GM18502 (cell line): ENCODE data around the gene SWSAP1.
"Not testable (repeated sequence)": the region's sequence is repeated elsewhere in the genome, so short reads cannot be mapped to it uniquely, and the experiment has no call there.

Experiments used
- ATAC-seq: cut with Tn5 transposase; IDR thresholded peaks from one replicate; pipeline ENCODE4 v1.9.1; 2021; ENCODE audit warnings: mild to moderate bottlenecking; ENCODE audit not compliant: unreplicated experiment, poor library complexity

SWSAP1 gene, protein sequence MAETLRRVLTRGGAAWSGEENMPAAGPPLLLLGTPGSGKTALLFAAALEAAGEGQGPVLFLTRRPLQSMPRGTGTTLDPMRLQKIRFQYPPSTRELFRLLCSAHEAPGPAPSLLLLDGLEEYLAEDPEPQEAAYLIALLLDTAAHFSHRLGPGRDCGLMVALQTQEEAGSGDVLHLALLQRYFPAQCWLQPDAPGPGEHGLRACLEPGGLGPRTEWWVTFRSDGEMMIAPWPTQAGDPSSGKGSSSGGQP

DNA sequence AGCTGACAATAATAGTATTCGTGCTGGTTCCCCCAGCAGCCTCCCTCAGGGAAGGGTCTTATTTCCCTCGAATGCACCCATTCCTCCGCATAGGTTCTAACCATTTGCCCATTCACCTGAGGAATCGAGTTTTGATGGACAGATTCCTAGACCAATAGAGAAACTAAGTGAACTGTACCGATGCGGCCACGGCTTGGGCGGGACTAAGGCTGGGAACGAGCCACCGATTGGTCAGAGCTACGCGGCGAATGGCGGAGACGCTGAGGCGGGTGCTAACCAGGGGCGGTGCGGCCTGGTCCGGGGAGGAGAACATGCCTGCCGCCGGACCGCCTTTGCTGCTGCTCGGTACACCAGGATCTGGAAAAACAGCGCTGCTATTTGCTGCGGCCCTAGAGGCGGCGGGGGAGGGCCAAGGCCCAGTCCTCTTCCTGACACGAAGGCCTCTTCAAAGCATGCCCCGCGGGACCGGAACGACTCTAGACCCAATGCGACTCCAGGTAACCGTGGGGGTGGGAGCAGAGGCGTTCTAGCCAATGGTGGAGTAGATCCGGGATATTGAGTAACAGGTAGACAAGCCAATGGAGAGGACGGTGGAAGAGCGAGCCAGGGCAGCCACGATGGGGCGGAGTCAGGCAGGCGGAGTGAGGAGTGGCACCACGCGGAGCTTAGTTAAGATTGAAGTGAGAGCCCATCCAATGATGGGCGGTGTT, at the start of gene SWSAP1:
SWSAP1 (plus strand) TSS at position 234 of the 710 bp plus-strand sequence; CDS start at position 249, 15 bp downstream.
- peak; percentile 85 for ATAC-seq

DNA sequence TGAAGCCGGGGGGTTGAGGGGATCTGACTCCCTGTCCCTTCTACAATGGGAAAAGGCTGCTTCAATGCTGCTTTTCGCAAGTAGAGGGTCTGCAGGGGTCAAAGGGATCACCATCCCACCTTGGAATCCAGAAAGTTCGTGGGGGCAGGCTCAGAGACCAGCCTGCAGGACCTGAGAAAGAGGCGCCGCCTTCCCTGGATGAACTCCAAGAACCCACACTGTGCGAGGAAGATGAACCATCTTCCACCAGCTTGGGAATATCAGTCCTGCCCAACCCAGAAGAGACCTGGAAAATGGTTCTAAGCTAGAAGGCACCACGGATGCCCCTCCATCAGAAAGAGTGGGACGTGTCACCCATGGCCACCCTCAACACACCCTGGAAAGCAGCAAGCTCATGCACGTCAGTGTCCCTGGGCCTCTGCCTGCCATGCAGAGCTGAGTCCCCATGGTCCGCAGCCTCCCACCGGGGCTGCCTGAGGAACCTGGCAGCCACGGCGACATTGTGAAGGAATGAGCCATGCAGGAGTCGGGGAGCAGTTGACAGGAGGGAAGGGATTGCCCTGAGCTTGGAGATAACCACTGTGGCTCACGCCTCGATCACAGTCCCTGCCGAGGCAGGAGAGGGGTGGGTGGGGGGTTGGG, 49.6 kb upstream of the SWSAP1 start:
- no peak for ATAC-seq

DNA sequence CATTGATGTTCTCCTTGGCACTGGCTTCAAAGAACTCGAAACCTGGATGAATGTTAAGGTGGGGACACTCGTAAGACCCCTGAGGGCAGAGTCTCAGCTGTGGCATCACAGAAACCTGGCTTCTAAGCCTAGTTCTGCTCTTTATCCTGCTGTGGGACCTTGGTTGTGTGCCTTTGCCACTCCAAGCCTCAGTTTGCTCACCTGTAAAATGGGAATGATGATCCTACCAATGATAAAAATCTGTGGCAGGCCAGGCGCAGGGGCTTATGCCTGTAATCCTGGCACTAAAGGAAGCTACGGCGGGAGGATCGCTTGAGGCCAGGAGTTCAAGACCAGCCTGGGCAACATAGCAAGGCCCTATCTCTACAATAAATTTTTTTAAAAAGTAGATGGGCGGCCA, 48.9 kb upstream of the SWSAP1 start:
- no peak for ATAC-seq

DNA sequence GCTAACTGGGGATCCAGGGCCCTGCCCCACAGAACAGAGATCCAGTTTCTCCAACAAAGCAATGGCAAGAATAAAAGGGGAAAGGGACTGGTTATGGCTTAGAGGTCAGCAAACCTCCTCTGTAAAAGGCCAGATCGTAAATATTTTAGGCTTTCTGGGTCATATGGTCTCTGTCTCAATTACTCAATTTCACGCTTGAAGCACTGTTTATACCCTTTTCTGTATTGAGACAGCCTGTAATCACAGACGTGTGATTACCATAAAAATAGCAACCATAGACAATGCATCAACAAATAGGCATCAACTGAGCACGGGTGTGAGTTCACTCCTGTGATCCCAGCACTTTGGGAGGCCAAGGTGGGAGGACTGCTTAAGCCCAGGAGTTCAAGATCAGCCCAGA, 44.3 kb upstream of the SWSAP1 start:
- no peak for ATAC-seq

DNA sequence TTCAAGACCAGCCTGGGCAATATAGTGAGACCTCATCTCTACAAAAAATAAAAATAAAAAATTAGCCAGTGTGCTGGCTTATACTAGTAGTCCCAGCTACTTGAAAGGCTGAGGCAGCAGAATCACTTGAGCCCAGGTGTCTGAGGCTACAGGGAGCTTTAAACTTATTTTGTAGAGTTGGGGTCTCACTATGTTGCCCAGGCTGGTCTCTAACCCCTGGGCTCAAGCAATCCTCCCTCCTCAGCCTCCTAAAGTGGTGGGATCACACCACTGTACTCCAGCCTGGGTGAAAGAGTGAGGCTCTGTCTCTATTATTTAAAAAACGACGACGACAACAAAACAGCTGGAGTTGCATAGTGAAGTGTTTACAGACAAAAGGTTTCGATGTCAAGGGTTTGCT, 43.0 kb upstream of the SWSAP1 start:
- no peak for ATAC-seq

DNA sequence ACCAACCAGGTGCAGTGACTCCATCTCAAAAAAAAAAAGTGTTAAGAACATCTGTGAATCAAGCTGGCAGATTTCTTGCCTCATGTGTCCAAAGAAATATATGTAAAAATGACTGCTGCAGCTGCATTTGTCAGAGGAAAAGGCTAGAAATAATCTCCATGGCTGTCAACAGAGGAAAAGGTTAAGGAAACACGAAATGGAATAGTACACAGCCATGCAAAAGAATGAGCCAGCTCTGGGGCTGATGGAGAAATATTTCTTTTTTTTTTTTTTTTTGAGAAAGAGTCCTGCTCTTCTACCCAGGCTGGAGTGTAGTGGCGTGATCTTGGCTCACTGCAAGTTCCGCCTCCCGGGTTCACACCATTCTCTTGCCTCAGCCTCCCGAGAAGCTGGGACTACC, 41.6 kb upstream of the SWSAP1 start:
- no peak for ATAC-seq

DNA sequence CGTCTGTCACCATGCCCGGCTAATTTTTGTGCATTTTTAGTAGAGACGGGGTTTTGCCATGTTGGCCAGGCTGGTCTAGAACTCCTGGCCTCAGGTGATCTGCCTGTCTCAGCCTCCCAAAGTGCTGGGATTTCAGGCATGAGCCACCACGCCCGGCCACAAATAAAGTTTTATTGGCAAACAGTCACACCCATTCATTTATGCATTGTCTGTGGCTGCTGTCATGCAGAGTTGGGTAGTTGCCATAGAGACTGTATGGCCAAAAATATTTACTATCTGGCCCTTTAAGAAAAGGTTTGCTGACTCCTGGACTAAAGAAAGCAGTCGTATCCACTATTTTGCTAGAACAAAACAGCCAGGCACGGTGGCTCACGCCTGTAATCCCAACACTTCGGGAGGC, 40.6 kb upstream of the SWSAP1 start:
- ATAC-seq, result not testable (repeated sequence)

DNA sequence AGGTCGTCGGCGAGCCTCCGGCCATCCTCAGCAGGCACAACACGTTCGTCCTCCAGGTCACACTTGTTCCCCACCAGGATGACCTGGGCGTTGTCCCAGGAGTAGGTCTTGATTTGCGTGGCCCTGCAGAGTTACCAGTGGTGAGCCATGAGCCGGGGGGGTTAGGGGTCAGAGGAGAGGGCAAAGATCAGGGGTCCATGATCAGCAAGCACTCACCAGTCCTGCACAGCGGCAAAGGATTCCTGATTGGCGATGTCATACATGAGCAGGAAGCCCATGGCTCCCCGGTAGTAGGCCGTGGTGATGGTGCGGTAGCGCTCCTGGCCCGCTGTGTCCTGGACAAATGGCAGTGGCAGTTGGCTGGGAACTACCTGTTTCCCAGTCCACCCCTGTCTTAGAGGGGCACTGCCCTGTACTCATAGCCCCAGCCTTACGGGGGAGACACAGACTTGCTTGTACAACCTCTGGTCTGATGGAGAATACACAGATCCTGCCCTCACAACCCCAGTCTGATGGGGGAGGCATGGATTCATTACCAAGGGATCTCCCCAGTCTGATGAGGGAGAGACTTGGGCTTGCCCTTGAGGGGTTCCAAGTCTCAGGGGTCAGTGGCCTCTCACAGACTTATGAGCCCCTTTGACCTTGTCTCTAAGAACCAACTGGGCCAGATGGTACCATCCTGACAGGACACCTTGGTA, 38.9 kb upstream of the SWSAP1 start:
- no peak for ATAC-seq

DNA sequence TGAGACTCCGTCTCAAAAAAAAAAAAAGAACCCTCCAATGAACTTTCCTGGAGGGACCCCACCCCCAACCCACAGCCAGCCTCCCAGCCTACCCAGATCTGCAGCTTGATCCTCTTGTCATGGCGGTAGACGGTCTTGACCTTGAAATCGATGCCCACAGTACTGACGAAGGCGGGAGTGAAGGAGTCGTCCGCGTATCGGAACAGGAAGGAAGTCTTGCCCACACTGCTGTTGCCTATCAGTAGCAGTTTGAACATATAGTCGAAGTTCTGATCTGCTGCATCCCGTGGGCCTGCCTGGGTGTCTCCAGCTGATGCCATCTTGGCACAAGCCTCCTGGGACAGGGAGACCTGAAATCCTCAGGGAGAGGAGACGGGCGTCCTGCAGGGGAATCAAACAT, 37.4 kb upstream of the SWSAP1 start:
- no peak for ATAC-seq

DNA sequence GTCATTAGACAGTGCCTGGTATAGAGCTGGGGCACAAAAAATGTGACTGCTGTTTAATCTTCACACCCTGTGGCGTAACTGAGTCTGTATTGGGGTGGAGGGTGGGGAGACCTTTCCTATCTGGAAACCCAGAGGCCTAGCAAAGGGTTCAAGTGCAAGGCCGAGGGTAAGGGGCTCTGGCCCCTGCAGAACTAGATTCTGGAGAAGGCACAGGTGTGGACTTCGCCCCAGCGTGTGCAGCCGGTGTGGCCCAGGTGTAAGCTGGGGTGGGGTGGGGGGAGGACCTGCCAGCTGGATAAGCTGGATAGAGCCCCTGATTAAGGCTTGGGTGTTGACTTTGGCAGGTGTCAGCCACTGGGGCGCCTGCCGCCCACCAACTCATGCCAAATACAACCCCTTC, 36.3 kb upstream of the SWSAP1 start:
- ATAC-seq, result no peak

DNA sequence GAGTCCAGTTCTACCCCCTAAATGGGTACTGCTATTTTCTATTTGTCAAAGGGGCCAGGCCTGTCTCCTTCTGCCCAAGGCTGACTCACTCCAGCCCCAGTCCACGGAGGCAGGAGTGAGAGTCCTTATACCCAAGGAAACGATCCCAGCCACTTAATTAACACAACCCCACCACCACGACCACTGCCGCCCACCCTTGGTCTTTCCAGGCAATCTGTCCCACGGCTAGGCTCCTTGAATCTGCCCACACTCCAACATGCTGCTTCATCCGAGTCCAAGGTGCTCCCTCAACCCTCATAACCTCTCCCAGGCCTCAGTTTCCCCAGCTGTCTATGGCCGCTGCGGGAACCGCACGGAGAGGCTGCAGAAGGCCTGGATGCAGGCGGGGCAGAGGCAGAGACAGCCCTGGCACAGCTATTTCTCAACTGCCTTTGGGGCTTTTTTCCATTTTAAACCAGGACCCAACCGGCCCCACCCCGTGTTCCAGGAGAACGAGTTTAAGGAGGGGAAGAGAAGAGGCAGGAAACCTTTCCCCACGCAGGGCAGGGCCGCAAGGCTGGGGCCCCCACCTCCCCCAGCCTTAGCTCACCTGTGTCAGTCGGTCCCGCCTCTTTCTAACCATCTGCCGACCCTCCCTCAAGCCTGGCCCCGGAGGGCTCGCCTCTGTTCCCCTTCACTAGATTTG, 35.8 kb upstream of the SWSAP1 start:
- no peak for ATAC-seq

DNA sequence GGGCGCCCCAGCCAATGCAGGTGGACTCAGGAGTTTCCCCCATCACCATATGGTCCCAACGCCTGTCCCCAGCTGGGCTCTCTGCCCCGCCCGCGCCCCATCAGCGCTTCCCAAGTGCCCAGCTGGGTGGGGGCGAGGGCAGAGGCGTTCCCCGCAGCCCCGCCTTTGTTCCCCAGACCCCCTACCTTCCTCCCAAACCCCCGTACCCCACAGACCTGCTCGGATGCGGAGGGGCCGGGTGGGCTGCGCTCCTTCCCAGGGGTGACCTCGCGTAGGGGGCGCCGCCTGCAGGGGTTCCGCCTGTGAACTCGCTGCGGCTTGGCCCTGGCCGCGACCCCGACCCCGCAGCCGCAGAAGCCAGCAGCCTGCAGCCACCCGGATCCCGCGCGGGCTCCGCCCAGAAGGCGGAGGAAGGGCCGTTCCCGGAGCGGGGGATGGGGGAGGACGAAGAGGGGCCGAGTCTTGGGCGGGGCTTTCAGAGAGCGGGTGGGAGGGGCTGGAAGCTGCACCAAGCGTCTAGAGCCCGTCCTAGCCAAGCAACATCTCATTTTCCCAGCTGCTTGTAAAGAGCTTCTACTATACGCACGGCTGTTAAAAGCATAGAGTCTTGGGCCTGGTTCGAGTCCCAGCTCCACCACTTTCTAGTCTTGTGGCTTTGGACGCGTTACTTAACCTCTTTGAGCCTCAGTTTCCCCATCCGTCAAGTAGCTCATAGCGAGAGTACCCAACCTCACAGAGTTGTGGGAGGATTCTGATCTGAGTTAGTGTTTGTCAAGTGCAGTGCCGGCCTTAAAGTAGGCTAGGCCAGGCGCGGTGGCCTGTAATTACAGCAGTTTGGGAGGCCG, 35.0 kb upstream of the SWSAP1 start, which contains the start of gene RAB3D:
RAB3D (minus strand) TSS at position 404 of the 845 bp plus-strand sequence. CDS start 2,258 bp downstream, outside the sequence.
- ATAC-seq, result peak; percentile 69

DNA sequence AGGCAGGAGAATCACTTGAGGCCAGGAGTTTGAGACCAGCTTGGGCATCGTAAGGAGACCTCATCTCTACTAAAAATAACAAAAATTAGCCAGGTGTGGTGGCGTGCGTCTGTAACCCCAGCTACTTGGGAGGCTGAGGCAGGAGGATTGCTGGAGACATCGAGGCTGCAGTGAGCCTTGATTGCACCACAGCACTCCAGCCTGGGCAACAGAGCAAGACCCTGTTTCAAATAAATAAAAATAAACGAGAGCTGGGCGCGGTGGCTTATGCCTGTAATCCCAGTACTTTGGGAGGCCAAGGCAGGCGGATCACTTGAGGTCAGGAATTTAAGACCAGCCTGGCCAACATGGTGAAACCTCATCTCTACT, 34.4 kb upstream of the SWSAP1 start:
- ATAC-seq, result not testable (repeated sequence)

DNA sequence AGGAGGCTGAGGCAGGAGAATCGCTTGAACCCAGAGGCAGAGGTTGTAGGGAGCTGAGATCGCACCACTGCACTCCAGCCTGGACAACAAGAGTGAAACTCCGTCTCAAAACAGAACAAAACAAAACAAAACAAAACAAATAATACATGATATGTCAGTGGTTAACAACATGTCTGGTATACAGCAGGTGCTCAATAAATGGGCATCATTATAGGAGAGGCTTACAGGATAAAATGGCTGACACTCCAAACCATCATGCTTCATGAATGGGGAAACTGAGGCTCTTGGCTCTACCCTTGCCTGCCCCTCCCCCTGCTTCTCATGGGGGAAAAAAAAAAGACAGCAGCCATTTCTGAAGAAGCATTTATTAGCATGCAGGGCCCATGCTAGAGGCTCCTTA, 32.0 kb upstream of the SWSAP1 start:
- ATAC-seq, result no peak

DNA sequence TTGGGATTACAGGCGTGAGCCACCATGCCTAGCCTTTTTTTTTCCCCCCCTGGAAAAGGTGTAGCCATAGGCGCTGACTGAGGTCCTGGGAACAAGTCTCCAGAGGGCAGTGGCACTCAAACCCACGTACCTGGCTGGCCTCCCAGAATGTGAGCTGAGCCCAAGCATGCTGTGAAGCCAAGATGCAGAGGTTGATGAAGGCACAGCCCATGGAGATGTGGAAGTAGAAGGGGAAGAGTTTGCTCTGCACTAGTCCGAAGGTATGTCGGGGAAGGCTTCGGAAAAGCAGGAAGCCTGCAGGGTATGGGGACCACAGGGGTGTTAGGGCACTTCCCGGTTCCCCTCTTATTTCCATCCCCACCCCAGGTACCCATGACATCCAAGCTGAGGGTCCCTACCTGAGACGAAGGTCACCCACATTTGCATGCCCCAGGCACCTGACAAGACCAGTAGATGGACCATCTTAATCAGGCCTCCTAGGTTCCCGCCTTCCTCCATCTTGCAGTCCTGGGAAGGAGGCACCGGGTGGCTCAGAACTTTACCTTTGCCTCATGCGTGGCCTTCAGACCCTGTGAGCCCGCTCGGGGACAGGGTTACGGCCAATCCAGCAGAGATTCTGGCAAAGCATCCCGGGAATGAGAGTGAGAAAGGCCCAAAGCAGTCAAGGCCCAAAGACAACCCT, 29.2 kb upstream of the SWSAP1 start:
- no peak for ATAC-seq

DNA sequence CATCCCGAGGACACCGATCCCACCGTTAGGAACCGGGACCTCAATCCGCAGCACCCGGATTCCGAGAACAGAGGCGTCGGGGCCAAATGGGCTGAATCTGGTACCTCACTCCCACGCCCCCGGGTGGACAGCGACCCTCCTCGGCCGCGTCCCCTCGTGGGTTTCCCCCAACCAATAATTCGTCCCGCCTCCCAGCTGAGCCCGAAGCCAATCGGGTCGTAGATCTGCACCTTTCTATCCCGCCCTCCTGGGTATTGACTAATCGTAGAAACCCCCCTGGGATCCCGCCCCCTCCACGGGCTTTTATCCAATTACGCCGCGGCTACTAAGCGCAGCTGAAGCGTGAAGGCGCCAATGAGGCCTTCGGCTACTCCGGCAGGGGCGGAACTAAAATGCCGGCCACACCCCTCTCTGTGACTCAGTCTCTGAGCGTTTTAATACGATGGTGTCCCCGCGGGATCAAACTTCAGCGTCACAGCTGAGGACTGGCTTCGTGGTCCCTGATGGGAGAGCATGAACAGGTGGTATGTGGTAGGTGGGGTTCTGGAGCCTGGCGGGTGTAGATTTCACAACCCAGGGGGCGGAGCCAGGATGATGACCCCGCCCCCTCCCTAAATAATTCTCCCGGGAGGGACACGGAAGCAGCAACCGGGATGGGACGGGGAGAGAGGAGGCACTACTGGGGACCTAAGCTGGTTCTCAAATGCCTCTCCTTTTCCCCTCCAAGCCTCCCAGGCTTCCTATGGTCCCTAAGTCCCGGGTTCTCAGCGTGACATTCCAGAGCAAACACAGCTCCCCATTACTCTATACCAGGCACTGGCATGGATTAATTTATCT, 28.1 kb upstream of the SWSAP1 start, which contains the start of the genes CCDC159 and TMEM205:
CCDC159 (plus strand) TSS at position 416 of the 837 bp plus-strand sequence; CDS start at position 504, 88 bp downstream.
TMEM205 (minus strand) TSS at position 165 of the 837 bp plus-strand sequence. CDS start 649 bp downstream, outside the sequence.
- ATAC-seq, result peak; percentile 91

DNA sequence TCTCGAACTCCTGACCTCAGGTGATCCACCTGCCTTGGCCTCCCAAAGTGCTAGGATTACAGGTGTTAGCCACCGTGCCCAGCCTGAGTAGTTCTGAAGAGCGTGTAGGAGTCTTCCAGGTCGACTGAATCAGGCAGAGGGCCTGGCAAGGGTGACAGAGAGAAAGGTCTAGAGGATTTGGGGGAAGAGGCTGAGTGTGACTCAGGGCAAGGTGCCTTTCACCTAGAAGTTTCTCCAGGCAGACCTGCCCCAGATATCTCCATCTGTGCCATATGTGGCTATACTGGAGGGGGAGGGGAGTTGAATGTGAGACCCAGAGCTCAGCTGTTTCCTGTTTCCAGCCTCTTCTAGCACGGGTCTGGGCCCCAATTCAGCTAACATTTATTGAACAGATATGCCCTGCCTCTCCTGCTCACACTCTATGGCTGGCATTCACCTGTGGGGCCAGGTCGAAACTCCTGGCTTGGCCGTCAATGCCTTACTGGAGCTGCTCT, 26.9 kb upstream of the SWSAP1 start:
- ATAC-seq, result no peak

DNA sequence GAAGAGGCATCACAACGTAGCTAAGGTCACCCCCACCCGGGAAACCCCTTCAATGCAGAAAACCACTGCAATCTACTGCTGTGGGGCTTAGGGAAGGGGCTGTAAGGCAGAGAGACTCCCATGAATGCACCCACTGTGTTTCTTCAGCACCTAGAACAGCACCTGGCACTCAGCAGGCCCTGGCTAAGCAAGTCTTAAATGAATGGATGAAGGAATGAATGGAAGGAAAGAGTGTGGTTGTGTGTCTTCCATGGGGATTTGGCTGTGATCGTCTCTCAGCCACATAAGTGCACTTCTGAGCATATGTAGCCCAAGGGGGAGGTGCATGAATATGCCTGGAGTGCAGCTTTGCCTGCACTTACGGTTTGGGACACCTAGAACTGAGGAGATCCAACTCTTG, 25.3 kb upstream of the SWSAP1 start:
- no peak for ATAC-seq
